OCI-LY1 (cell line): Measurements from ENCODE around the gene SKAP2.

Experiments used
- CTCF ChIP-seq: fragments of 200-600 bp; sonication (generic), shearing (Covaris generic); IDR thresholded peaks from 2 replicates; pipeline ENCODE4 v1.5.1; 2017; ENCODE audit warnings: mild to moderate bottlenecking, antibody characterized with exemption, low read length, moderate library complexity, mixed read lengths
- EZH2 ChIP-seq: fragments of 200-600 bp; sonication (generic), shearing (Covaris generic); IDR thresholded peaks from 2 replicates; pipeline ENCODE4 v1.8.0; 2017; ENCODE audit warnings: borderline replicate concordance, mixed run types, mild to moderate bottlenecking, antibody characterized with exemption, low read length, moderate library complexity, mixed read lengths

DNA sequence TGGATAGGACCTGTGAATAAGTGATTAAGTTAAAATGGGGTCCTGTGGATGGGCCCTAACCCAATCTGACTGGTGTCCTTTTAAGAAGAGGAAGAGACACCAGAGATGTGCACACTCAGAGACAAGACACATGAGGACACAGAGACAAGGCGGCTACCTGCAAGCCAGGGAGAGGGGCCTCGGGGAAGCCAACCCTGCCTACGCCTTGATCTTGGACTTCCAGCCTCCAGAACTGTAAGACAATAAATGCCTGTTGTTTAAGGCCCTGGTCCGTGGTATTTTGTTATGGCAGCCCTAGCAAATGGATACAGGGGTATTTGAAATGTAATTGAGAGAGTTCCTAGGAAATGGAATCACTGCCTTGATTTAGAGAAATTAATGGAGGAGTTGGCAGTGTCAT, 225.3 kb downstream of the SKAP2 start:
- no peak for TF ChIP-seq CTCF
- TF ChIP-seq EZH2, result no peak
